Activated naive CD8-positive, alpha-beta T cell treated with anti-CD3 and anti-CD28 coated beads, Interleukin-2, amount 50 U/mL, for 16 hours (primary cell): ENCODE measurements around the gene SMARCAL1.
"Not testable (repeated sequence)": the region's sequence is repeated elsewhere in the genome, so short reads cannot be mapped to it uniquely, and the experiment has no call there.

Source experiments
- DNase-seq: peaks from one replicate; pipeline ENCODE4 v3.0.0-alpha.2; 2020; ENCODE audit warnings: low read depth, low spot score

SMARCAL1 gene

DNA sequence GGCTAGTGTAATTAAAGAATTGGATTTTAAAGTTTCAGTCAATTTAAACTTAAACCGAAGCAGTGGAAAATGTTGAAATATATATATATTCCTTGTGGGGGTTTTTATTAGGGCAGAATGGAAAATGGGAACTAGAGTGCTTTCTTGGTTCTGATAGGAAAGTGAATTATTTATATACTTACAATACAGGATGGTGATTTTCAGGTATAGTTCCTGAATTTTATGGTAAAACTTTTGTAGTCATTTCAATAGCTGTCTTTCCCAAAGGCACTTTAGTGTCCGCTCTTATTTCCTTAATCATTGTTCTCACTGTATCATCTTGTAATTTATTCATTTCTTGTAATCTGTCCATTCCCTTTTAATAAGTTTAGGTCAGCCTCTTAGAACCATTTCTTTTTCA, 88.3 kb downstream of the SMARCAL1 start:
- DNase-seq, result no peak

DNA sequence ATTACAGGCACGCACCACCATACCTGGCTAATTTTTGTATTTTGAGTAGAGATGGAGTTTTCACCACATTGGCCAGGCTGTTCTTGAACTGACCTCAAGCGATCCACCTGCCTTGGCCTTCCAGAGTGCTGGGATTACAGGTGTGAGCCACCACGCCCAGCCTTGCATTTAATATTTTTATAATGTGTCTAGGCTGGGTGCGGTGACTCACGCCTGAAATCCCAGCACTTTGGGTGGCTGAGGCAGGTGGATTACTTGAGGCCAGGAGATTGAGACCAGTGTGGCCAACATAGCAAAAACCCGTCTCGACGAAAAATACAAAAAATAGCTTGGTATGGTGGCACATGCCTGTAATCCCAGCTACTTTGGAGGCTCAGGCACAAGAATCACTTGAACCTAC, 89.6 kb downstream of the SMARCAL1 start:
- DNase-seq, result no peak

DNA sequence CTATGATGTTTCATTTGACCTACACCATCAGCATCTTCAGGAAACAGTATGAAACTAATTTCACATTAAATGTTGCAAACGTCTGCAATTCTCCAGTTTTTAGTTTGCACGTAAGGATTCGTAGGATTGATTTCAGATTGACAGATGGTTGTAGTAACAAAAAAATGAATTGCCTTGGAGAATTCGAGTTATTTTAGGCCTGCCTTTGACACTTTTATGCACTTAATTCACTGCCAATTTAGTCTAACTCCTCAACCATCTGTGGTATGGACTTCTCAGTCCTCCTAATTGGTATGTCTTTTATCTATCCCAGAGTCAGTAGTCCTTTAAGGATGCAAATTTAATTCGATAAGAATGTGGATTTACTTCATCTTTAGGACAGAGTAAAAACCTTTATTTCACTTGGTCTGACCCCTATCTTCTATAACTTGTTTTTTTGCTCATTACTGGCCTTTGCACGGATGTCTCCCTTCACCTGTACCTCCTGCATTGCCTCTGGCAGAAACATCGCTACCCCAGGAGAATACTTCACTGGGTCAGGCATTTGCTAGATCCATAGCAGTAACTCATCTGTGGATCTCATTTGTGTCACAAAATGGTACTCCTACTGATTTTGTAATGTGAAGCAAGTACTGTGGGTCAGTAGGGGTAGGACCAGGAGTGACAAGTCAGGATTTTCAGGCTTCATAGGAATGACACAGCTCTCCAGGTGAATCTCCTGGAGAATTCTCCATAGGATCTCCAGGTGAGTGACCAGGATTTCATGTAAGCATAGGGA, 90.3 kb downstream of the SMARCAL1 start:
- no peak for DNase-seq

DNA sequence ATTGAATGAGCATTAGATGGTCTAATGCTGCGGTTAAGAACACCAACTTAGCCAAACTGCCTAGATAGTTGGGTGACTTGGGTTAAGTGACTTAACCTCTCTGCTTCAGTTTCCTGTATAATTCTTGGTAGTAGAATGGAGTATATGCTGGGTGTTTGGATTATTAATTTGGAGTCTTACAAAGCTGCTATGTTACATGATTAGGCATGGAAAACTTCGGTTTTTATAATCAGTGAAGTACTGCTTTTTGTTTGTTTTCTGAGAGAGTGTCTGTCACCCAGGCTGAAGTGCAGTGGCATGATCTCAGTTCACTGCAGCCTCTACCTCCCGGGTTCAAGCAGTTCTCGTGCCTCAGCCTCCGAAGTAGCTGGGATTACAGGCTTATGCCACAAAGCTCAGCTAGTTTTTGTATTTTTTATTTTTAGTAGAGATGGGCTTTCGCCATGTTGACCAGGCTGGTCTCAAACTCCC, 90.9 kb downstream of the SMARCAL1 start:
- DNase-seq, result no peak

DNA sequence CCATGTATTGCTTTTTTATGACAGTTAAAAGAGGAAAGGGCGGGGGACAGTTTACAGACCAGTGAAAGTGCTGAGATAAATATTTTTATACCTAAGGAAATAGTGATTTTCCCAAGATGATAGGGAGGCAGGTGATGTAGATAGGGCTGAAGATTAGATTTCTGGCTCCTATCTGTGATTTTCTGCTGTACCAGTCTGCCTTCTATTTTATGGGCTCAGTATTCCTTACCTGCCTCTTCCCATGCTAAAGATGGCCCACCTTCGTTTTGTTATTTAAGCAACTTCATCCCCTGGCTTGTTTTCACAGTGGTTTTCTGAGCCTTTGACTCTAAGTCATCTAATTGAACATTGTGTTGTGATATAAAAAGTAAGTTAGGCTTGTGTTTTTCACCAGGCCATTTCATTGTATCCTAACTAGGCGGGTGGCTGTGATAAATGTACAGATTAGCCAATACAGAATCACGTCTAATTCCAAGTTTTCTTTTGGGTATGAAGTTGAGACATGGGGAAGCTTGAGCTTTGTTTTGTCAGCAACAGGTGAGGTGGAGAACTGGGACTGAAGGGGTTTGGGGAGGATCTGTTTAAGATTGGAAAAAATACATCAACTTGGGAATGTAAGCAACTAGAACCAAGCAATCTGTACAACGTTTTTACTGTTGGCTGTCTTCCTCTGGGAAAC, 91.6 kb downstream of the SMARCAL1 start:
- no peak for DNase-seq

DNA sequence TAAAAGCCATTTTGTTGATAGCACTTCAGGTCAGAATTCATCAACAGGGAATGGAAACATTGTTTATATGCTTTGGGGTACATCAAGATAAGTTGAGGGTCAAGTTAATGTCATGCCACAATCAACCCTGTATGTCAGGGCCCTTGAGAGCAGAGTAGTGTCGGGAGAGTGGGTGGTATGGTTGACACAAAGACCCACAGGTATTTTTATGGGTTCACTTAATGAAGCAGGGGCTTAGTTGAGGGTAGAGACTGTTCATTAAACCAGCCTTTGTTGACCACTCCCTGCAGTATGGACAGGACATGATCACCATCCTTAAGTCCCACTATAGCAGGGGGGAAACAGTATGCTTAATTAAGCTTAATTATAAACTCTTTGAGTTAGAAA, 92.1 kb downstream of the SMARCAL1 start:
- no peak for DNase-seq

DNA sequence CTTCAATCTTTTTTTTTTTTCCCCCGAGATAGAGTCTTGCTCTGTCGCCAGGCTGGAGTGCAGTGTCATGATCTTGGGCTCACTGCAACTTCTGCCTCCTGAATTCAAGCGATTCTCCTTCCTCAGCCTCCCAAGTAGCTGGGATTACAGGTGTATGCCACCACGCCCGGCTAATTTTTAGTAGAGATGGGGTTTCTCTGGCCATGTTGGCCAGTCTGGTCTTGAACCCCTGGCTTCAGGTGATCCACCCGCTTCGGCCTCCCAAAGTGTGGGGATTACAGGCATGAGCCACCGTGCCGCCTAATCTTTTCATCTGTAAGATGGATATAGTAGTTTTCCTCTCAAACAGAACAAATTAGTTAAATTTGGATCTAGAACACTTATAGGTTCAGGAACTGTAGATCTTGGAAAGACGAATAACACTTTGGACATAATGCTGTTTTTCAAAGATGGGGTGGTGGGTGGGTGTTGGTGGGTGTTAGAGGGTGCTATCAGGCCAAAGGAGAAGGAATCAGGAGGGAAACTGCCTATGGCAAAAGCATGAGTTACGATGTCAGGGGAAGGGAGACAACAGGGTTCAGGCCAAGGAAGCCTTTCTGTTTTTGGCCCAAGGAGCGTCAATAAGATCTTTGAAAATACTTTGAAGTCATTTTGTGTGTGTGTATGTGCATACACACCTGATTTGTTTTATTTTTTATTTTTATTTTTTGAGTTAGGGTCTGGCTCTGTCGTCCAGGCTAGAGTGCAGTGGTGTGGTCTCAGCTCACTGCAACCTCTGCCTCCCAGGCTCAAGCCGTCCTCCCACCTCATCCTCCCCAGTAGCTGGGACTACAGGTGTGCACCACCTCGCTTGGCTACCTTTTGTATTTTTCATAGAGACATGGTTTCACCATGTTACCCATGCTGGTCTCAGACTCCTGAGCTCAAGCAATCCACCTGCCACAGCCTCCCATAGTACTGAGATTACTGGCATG, 93.1 kb downstream of the SMARCAL1 start:
- DNase-seq, result no peak

DNA sequence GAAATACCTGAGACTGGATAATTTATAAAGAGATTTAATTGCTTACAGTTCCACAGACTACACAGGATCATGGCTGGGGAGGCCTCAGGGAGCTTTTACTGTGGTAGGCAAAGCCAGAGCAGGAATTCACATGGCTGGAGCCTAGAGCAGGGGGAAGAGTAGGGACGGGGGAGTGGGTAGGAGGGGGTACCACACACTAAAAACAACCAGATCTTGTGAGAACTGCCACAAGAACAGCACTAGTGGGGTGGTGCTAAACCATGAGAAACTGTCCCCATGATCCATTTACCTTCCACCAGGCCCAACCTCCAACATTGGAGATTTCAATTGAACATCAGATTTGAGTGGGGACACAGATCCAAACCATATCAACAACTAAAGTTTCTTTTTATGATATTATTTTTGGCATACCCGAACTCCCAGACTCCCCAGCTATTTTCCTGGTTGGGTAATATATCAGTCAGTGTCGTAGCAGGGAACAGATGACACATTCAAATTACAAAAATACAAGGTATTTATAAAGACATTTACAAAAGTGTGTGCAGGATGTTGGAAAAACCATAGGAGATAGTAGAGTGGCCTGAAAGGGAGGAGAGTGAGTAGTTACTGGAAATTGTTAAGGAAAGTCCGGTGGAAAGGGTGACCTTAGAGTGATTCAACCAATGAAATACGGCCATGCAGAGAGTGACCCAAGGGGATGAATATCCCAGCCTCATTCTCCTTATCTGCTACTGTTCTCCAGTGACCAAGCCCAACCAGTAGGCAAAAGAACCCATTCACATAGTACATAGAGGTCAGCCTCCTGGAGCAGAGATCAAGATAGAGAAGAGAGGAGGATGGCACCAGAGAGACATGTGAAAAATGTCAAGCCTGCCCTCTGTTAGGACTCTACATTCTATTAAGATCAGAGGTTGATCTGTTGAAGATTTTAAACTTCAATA, 95.2 kb downstream of the SMARCAL1 start:
- no peak for DNase-seq

DNA sequence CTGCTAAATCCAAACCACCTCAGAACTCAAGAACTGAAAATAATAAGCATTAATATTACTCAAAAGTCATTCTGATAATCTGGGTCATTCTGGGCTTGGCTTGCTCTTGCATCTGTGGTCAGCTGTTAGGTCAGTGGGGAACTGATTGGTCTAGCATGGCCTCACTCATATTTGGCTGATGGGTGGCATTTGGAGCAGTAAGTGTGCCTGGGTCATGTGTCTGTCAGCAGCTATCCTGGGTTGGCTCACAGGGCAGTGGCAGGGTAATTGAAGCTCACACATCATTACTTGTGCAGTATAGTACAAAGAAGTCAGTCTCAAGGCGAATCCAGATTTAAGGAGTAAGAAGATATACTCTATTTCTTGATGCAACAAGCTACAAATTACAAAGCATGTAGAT, 95.9 kb downstream of the SMARCAL1 start:
- DNase-seq, result no peak

DNA sequence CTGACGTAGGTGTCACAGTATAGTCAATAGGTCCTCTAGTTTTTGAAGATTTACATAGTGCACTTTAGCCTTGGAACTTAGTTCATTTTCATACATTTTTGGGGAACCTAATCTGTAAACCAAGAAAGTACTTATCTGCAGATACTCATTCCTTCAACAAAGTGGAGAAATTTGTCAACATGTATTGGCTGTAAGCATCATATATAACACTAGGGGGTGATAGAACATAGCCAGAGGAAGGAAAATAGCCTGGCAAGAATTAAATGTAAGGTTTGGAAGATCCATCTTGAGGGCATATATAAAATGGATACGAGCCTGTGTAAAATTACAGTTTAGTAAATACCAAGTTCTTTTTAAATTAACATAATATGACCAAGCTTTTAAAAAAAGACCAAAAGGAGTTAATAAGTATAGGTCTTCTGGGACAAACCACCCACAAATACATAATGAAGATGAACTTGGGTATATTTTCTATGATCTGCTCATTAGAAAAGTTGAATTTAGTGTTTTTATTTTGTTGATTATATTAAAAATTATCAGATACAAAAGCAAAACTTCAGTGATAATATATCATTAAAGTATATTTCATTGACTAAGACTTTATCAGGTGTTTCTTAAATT, 104.6 kb downstream of the SMARCAL1 start:
- no peak for DNase-seq

DNA sequence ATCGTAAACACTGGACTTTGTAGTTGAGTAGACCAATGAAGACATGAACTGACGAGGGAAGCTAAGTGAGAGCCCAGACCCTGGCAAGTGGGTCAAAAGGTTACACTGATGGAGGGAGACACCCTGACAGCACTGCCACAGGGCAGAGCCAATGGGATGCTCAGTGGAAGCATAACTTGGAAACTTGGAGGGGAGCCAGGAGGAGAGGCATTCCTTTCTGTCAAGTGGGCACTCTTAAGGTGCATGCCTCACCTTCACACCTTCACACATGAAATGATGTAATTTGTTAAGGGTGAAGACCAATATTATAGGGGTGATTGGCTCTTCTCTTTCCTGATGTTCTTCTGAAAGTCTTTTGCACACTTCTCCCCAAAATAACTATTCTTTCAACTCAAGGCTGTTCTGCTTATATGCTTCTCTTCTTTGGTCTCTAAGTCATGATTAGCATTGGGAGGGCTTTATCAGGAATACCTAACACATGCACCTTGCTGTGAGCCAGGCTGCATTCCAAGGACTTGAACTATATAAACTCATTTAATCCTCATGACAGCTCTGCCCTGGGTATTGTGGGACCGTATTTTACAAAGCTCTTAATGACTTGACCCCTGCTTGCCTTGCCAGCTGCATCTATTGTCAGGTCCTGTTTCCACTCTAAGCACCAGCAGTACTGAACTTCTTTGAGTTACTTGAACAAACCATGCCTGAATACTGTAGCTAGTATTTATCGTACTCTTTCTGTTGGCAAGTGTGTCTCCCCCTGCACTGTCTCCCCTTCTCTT, 105.4 kb downstream of the SMARCAL1 start:
- DNase-seq, result no peak

DNA sequence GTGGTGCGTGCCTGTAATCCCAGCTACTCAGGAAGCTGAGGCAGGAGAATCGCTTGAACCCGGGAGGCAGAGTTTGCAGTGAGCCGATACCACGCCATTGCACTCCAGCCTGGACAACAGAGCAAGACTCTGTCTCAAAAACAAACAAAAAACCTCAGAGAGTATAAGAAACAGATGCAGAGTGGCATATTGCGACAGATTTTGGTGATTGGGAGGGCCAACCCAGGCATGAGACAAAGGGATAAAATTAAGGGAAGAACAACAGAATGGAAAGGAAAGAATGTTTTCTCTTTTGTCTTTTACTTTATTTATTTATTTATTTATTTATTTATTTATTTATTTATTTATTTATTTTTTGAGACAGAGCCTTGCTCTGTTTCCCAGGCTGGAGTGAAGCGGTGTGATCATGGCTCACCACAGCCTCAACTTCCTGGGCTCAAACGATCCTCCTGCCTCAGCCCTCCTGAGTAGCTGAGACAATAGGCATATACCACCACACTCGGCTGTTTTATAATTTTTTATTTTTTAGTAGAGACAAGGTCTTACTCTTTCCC, 106.4 kb downstream of the SMARCAL1 start:
- not testable (repeated sequence) for DNase-seq

DNA sequence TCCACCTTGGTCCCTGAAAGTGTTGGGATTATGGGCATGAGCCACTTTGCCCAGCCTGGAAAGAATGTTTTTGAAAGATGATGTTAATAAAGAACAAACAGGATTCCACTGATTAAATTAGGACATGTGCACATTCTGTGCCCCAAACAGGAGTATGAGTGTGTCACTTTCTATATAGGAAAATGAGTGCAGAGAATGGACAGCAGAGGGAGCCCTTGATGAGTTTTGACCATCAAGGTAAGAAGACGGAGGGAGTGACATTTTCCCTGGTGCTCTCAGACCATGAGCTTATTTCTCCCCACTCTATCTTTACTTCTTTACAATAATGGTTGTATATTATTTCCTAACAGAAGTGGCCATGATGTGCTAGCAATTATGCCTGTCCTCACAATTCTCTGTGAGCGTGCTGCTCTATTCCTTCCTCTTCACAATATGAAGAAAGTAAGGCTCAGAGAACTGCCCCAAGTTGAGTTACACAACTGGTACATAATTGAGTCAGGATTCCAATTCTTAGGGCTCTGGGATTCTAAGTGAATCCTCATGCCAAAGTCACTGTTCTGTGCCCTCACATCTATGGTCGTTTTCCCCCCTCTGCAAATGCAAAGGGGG, 107.0 kb downstream of the SMARCAL1 start:
- DNase-seq, result peak; percentile 38

DNA sequence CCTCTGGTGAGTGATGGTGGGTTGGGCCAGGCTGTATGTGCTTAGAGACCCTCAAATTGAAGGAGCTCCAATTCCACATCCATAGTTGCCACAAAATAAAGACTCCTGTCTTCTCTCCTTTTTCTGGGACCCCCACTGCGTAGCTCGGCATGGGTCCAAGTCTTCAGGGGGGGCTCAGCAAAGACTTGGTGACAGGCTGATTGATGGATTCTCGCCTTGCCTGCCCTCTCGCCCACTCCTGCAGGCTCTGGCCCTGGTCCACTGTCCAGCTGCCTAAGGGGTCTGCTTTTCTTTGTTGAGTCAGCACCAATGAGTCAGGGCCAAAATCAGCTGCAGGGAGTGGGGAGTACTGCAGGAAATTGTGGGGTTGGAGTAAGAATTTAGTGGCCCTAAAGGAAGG, 107.8 kb downstream of the SMARCAL1 start:
- no peak for DNase-seq

DNA sequence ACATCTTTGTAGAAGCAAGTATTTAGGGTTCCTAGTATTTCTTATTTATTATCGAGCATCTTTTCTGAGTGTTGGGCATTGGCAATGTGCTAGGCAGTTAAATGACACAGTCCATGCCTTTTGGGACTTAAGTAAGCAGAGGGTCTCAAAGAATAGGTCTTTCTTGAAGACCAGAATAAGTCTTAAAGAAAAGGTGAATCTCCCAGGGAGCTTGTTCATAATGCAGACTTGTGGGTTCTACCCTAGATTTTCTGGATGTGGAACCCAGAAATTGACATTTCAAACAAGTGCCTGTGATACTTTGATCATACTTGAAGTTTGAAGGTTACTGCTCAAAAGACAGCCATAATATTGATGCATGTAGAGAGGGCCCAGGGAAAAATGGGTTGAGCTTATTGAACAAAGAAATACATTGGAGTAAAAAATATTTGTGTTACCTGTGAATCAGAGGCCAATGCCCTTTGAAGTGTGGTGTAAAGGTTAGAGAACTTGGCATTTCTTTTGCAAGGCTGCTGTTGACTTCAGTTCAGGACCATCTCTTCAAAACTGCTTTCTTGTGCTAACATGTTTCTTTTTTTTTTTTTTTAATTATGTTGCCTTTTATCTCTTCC, 110.7 kb downstream of the SMARCAL1 start:
- no peak for DNase-seq

DNA sequence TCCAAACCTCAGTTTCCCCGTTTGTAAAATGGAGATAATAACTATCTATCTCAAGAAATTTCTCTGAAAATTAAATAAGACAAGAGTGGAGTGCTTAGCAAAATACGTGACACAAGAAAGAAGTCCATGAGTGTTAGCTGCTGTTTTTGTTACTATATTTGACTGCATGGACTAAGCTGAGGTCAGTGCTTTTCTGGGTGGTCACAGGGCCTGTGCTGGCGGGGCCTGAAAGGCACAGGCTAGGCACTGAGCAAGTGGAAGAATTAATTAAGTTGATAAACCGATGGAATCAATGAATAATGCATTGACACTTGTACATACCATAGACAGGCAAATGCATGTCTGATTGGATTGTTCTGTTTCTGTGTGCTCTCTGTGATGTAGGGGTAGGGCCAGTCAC, 113.7 kb downstream of the SMARCAL1 start:
- DNase-seq, result no peak

DNA sequence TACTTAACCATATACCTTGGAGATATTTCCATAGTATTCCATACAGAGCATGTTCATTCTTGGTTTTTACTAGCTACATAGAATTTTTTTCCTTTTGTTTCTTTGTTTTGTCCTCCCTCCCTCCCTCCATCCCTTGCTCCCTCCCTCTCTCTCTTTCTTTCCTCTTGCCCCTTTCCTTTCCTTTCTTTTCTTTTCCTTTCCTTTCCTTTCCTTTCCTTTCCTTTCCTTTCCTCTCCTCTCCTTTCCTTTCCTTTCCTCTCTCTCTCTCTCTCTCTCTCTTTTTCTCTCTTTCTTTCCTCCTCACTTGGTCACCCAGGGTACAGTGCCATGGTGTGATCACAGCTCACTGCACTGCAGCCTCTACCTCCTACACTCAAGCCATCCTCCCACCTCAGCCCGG, 114.7 kb downstream of the SMARCAL1 start:
- DNase-seq, result no peak

DNA sequence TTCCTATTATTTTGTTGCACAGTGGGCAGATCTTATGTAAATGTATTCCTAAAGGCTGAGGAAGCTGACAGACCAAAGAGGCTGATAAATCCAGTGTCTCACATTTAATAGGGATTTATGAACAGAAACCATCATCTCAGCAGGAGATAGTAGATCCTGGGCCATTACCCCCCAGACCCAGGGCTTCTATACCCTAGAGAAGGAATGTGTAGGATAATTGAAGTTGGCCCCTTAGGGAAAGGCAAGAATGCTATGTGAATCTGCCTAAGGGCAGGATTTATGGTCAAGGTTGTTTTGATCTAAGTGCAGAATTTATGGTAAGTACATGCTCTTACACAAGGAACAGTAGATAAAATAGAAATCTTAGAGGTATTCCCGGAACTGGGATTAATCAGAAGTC, 115.3 kb downstream of the SMARCAL1 start:
- DNase-seq, result no peak

DNA sequence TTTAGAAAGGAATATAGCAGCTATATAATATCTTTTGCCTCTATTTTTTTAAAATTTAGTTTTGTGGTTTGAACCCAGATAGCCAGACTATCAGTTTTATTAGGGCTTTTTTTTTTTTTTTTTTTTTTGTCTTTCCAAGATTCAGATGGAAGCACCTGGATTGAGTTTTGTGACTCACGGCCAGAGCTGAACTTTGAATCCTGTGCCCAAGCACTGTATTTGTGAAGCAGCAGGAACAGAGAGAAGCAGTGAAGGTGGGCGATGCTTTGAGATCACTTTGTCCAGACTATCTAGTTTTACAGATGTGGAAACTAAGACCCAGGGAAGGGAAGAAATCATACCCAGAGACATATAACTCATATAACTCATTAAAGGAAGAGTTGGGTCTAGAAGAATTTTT, 120.3 kb downstream of the SMARCAL1 start:
- DNase-seq, result no peak
